Measurements from ENCODE around the gene HIGD2B. TPM values are rescaled to one million over a fixed set of nuclear protein-coding genes. Genes with fewer than 3 reads are reported as not detected.
"Not testable (repeated sequence)": the region's sequence is repeated elsewhere in the genome, so short reads cannot be mapped to it uniquely, and the experiment has no call there.

The HIGD2B gene
- total RNA-seq, 1 donor from 2014 or later, result not detected

GRCh38 chr15:72636519-72637282, 49.3 kb downstream of the HIGD2B start:
- H3K9me3 ChIP-seq (ENCODE audit: low read depth); H3K27me3 ChIP-seq; H3K9me3 Mint-ChIP-seq; H3K27ac Mint-ChIP-seq; H3K27ac ChIP-seq; H2AFZ ChIP-seq (replicated peaks); H3K79me2 ChIP-seq (ENCODE audit: low read depth); H3F3A ChIP-seq (ENCODE audit: low read depth); H3K4me1 Mint-ChIP-seq; H3K27me3 Mint-ChIP-seq (ENCODE audit: insufficient read depth, low read depth); H3K36me3 Mint-ChIP-seq; H4K20me1 ChIP-seq (ENCODE audit: low read depth); H3K36me3 ChIP-seq; H3K9ac ChIP-seq; H3K4me1 ChIP-seq: not testable (repeated sequence)
- DNase-seq (ENCODE audit: low spot score), result peak; percentile 91
- Histone ChIP-seq H3K4me3 (peak overlapping the region; percentile 45), H3K4me2 (peak overlapping the region; percentile 61)
- peak overlapping the region; percentile 60 for H3K4me3 Mint-ChIP-seq

- H3K79me2 ChIP-seq (ENCODE audit: low read depth); H3F3A ChIP-seq (ENCODE audit: low read depth); H3K4me1 ChIP-seq; H3K4me1 Mint-ChIP-seq; H2AFZ ChIP-seq (replicated peaks); H3K9ac ChIP-seq; H3K9me3 ChIP-seq (ENCODE audit: low read depth); H3K36me3 ChIP-seq; H3K4me2 ChIP-seq; H4K20me1 ChIP-seq (ENCODE audit: low read depth); H3K4me3 Mint-ChIP-seq; H3K27me3 Mint-ChIP-seq (ENCODE audit: insufficient read depth, low read depth); H3K36me3 Mint-ChIP-seq; H3K27me3 ChIP-seq; H3K4me3 ChIP-seq; H3K27ac ChIP-seq; DNase-seq (ENCODE audit: low spot score); H3K9me3 Mint-ChIP-seq: not testable (repeated sequence)
- peak overlapping the region; percentile 79 for H3K27ac Mint-ChIP-seq
Observed at GRCh38 chr15:72629068-72629570, 56.9 kb downstream of the HIGD2B start.

- not testable (repeated sequence) for H3K36me3 ChIP-seq; H3K4me1 Mint-ChIP-seq; H3K27me3 ChIP-seq; H2AFZ ChIP-seq (replicated peaks); H3K27ac Mint-ChIP-seq; H3F3A ChIP-seq (ENCODE audit: low read depth); H3K79me2 ChIP-seq (ENCODE audit: low read depth); H3K27me3 Mint-ChIP-seq (ENCODE audit: insufficient read depth, low read depth); H3K4me2 ChIP-seq; H3K9ac ChIP-seq; H3K27ac ChIP-seq; H3K9me3 Mint-ChIP-seq; H3K4me1 ChIP-seq; H3K9me3 ChIP-seq (ENCODE audit: low read depth); H4K20me1 ChIP-seq (ENCODE audit: low read depth); H3K4me3 Mint-ChIP-seq; H3K4me3 ChIP-seq; H3K36me3 Mint-ChIP-seq
- peak; percentile 44 for TF ChIP-seq CTCF (IDR thresholded peaks at IDR 0.05)
- DNase-seq (ENCODE audit: low spot score), result peak; percentile 24
Observed at GRCh38 chr15:72628249-72629067, 57.5 kb downstream of the HIGD2B start.

- H3K9me3 Mint-ChIP-seq; H3F3A ChIP-seq (ENCODE audit: low read depth); H3K27me3 ChIP-seq; H3K27ac ChIP-seq; H3K4me3 ChIP-seq; H3K4me2 ChIP-seq; DNase-seq (ENCODE audit: low spot score); H3K4me3 Mint-ChIP-seq; H3K36me3 Mint-ChIP-seq; H2AFZ ChIP-seq (replicated peaks); H4K20me1 ChIP-seq (ENCODE audit: low read depth); H3K27me3 Mint-ChIP-seq (ENCODE audit: insufficient read depth, low read depth); H3K9me3 ChIP-seq (ENCODE audit: low read depth); H3K4me1 Mint-ChIP-seq; H3K79me2 ChIP-seq (ENCODE audit: low read depth); H3K9ac ChIP-seq; H3K27ac Mint-ChIP-seq; H3K36me3 ChIP-seq; H3K4me1 ChIP-seq: not testable (repeated sequence)
Observed at GRCh38 chr15:72626153-72626552, 59.8 kb downstream of the HIGD2B start.

Small RNAs within 50 kb of the gene (small RNA-seq; reads per million reads assigned to genes)
- not detected for gene RN7SL853P

Other genes with a start within 250 kb of the HIGD2B start
- gene ARIH1, start 211.9 kb downstream of the HIGD2B start, total RNA-seq (ENCODE audit: low replicate concordance), result 53.5 and 68.0 TPM in 2 replicates
- not detected in 2 replicates for gene GOLGA6B, start 31.5 kb downstream of the HIGD2B start, total RNA-seq (ENCODE audit: low replicate concordance)
- 54.1 and 57.5 TPM in 2 replicates for gene BBS4, start within 50 bp of the HIGD2B start, total RNA-seq (ENCODE audit: low replicate concordance)
- gene ADPGK, start 97.6 kb upstream of the HIGD2B start, total RNA-seq (ENCODE audit: low replicate concordance), result 40.9 and 43.8 TPM in 2 replicates